LoVo (cell line): ENCODE results near the gene NAP1L5.

Source experiments
- DNase-seq: peaks from one replicate; pipeline ENCODE4 v3.0.0-alpha.2; 2016; ENCODE audit warnings: low spot score

Gene NAP1L5

DNA sequence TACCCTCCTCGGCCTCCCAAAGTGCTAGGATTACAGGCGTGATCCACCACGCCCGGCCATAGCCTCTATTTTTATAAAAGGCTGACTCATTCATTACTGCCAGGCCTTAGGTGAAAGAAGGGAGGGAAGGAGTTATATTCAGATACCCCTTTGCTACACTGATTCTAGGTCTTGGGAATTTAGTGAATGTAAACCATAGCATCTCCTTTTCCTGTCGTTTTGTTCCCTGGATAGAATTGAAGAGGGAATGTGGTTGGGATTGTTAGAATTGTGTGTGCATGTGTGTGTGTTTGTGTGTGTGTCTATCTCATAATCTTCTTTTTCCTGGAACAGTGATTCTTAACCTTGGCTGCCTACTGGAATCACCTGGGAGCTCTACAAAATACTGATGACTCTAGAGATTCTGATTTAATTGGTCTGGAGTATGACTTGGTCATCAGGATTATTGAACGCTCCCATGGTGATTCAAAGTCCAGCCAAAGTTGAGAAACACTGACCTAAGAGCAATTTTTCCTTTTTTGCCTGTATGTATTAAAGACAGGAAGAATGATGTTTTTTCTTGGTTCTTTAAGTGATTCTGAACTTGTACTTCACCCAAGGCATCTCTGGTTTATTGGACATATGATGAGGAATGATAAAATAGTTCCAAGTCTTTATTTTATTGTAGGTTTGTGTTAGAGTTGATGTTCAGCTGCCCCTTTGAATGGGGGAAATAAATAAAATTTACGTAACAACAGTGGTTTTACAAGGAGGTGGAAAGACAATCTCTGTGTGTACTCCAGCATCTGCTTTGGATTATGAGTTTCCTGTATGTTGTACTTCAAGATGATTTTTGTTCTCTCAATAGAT lies 37.0 kb downstream of the NAP1L5 start:
- no peak for DNase-seq

DNA sequence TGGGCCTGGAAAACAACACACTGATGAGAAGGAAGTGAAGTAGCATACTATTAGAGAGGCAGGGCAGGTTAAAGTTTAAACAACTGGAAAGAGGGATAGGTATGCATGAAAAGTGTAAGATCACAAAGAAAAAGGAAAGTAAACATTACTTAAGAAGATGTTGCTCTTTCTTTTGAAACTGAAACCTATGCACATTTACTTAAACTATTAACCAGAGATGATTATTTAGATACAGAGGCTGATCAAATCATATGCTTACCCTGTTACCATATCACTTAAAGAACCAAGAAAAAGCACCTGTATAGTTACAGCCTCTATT lies 37.8 kb downstream of the NAP1L5 start:
- no peak for DNase-seq

DNA sequence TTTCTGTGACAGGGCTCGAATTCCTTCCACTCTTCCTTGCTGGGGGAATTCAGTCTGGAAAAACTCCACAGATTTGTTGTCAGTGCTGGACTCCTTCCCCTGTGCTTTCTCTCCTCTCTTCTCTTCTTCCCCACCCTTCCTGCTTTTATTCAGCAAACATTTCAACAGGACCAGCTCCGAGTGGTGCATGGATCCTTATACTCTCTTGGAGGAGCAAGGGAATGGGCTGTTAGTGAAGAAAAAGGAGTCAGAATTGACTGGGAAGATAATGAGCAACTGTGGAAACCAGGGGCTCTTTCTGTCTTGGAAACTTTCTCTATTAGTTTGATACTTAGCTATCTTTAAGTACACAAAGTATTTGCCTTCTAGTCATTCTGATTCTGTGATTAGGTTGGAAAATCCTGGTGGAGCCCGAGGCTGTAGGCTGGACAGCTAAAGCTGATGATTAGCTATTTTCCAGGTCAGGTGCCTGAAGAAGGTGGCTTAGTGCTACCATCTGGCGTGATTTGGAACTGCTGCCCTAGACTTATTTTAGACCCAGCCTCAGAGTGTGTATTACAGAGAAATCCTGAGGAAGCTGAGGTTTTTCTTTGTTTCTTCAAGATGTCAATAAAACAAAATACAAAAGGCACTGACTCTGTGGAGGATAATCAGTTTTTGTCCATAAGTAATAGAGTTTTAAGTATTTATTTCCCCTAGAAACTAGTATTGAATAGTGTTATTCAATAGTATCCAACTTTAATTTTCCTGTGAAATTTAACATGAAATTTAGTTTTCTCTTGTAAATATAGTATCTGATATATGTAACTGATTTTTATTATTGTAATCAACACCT lies 38.4 kb downstream of the NAP1L5 start:
- DNase-seq: peak; percentile 52

DNA sequence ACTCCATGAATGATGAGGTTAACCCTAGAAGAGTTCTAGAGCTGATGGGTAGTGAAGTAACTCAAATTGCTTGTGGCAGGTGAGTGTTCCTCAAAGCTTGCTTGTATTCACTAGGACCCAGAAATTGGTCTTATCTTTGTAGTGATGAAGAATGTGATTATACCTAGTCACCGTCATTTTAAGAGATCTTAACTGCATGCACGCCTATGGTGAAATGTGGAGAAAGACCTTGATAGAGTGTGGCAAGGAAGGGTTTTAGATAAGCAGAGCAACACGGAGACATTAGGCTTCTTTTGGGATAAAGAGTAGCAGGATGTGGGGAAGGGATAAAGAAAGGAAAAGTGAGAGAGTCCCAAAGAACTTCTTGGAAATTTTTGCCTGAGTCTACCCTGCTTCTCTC lies 42.4 kb downstream of the NAP1L5 start:
- DNase-seq: no peak

DNA sequence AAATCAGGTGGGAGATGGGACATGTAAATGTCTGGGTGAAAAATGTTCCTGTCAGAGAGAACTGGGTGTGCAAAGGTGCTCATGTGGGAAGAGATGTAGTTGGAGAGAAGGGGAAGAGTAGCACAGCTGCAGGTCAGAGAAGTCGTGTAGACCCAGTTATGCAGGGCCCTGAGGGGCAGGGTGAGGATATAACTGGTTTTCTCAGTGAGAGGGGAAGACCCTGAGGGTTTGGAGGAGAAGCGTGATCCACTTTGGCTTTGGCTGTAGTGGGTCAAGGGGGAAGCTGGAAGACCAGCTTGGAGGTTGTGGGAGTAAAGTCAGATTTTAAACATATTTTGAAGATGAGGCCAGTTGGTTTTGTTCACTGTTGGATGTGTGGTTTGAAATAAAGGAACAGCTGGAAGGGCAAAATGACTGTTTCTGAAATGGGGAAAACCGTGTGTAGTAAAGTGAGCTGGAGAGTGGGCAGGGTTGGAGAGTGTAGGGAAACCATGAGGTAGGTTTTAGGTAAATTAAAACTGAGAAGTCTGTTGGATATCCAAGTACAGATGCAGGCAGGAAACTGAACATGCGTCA lies 44.2 kb downstream of the NAP1L5 start:
- DNase-seq: no peak

DNA sequence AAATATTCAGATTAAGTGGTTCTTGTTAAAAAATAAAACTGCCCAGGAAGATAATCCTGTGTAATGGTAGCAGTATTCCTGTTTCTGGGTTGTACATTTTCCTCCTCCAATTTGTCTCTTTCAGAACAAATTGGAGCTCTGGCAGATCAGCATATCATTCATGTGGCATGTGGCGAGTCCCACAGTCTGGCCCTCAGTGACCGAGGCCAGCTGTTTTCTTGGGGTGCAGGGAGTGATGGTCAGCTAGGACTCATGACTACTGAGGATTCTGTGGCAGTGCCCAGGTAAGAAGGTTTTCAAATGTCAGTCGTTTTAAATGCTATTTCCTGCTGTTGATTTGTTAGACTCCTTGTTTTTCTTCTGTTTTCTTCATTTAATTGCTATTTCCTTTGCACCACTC lies 47.9 kb downstream of the NAP1L5 start:
- DNase-seq: no peak

DNA sequence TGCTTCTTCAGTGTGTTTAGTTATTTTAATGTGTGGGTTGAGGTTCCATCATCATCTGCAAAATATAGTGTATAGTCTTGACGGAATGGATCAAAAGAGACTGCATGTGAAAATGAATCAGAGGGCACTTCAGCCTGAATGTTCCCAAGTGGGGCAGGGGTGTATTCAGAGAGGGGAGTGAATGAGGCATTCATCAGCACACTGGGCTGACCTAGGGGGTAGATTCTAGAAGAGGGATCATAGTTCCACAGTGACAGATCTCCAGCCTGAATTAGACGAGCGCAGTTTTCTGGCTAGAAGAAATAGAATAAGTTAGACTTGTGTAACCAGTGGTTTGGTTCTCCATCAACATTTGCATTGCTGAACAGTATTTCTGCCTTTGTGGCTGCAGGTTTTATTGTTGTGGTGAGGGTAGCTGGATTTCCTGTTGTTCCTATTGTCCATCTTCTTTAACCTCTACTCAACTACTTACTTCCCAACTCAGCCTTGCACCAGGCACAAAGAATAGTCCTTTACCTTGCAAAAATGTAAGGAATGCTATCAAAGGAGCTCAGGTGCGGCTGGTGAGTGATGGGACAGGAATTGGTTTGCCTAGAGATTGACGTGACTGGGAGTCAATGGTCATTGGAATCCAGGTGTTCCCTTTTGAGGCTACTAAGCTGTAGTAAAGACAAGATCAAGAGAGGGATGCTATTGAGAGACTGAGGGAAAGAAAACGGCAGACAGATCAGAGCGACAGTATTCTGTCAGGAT lies 50.9 kb downstream of the NAP1L5 start:
- DNase-seq: no peak

DNA sequence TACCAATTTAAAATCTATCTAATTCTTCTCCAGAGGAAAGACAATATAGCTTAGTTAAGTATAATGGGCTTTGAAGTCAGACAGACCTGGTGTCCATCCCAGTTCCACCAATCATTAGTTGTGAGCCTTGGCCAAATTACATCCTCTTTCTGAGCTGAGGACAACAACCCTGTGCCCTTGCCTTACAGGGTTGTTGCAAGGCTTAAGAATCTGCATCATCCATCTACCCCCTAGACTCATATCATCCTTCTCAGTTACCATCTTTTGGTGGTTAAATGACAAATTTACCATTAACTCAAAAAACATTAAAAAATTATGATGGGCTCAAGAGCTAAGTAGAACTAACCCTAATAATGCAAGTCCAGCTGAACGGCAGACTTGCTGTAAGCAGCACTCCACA lies 51.6 kb downstream of the NAP1L5 start:
- no peak for DNase-seq
